GM19395 (cell line): Measurements from ENCODE around the gene PPP1R9A.

Source experiments
- ATAC-seq: cut with Tn5 transposase; IDR thresholded peaks from one replicate; pipeline ENCODE4 v1.9.1; 2021; ENCODE audit warnings: mild to moderate bottlenecking, moderate library complexity; ENCODE audit not compliant: unreplicated experiment

The PPP1R9A gene

DNA sequence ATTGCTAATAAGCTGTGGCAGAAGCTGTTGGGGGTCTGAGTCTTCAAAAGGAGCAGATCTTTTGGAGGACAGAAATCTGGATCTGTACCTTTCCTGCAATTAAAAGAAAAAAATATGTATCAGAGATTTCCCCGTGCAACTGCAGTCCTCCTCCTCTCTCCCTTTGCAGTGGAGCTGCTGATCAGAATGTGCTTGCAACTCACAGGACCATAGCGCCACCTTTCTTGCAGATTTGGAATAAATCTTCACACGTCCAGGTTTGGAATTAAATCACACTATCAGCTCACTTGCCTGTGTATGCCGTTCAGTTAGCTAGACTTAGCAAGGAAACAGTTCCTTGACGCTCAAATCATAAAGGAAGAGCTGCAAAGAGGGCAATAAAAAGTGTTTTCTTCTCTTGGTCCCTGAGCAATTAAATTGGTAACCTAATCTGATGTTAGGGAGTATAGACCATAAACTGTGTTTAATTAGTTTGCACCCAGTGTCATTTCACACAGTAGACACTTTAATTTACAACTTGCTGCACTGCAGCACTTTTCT is 339.5 kb downstream of the PPP1R9A start:
- peak; percentile 68 for ATAC-seq

DNA sequence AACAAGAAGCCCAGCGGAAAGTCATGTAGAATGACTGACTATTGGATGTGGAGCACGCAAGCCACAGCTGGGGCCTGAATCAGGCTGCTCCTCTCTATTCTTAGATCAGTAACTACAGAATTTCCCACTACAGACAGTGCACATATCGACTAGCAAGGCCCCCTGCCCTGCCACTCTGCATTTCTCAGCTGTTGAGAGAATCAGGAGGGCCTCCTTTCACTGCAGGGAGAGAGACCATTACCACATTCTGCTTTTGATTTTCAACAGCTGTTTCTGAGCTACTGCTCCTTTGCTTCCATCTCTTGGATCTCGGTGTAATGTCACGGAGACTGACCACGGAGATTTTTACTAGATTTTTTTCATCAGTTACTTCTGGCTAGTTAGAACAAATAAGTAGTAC is 343.2 kb downstream of the PPP1R9A start:
- no peak for ATAC-seq

DNA sequence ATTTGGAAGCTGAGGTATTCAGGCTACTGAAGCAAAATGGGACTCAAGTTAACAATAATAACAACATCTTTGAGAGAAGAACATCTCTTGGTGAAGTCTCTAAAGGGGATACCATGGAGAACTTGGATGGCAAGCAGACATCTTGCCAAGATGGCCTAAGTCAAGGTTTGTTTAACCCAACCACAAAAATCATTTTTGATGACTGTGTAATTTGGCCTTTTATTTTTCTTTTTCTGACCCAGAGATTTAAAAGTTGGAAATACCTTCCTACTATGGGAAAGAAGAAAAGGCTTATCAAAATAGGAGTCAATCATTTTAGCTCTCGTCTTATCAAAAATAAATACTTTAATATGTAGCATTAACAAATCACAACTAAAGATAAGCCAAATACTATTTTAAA is 344.6 kb downstream of the PPP1R9A start:
- ATAC-seq = no peak

DNA sequence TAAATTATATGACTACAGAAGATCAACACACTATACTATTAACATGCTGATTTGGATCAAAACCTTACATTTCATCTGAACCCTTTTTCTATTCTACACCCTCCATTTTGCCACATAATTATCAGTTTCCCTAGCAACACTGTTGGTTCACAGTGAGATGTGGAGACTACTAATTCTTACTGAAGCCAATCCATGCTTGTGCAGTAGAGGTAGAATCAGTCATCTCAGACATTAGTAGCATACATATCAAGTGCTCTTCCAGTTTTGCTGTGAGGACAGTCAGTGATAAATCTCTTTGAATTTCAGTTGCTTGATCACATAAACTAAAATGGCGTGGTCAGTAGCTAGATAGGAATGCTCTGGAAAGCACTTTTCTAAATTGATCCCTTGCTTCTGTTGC is 346.6 kb downstream of the PPP1R9A start:
- no peak for ATAC-seq

DNA sequence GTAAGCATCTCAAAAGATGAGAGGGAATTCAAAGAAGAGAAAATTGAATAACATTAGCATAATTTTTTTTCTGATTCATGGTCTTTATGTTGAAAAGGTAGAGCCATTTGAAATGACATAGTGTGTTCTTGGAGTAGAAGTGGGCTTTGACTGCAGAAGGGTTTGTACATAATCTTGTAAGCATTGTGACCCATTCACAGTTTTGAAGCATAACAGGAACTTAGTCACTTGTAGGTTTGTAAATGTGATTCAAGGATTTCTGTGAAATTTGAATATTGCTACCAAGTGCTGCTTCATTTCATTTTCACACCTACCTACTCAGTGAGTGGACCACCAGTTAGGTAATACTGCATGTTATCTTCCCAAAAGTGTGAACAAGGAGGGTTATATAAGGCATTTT is 348.3 kb downstream of the PPP1R9A start:
- no peak for ATAC-seq

DNA sequence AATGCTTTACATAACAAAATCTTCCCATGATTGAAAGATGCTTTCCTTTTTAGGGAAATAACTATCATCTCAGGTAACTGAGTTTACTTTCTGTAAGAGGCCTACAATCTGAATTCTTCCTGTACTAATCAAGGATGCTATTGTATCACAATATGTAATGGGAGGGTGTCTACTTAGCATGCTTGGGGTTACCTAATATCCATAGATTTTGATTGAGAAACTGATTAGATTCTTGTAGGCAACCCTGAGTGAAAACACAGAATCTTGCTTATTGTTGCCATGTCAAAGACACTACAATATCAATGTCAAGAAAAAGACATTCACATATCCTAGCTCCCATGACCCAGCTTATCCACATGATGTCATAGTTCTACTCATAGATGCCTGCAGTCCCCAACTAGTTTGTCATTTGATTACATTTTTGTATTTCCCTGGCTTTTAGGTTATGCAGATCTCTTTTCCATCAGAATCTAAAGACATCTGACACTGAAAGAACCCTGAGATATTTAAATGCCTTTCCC is 354.6 kb downstream of the PPP1R9A start:
- ATAC-seq = no peak

DNA sequence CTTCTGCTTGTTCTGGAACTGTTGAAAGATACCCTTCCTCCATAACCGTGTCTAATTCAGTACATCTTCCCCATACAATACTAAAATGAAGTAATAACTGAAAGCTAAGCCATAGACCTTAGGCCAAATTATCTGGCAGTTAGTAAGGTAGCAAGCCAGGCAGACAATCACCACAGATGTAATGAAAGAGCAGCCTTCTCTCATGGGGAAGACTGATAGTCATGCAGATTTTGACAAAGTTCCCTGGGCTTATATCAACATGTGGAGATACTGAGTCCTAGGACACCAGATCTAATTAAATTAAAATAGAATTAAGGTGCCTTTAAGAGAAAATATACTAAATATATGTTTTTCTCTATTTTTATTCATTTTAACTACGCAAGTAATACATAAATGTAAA is 355.5 kb downstream of the PPP1R9A start:
- ATAC-seq = no peak

DNA sequence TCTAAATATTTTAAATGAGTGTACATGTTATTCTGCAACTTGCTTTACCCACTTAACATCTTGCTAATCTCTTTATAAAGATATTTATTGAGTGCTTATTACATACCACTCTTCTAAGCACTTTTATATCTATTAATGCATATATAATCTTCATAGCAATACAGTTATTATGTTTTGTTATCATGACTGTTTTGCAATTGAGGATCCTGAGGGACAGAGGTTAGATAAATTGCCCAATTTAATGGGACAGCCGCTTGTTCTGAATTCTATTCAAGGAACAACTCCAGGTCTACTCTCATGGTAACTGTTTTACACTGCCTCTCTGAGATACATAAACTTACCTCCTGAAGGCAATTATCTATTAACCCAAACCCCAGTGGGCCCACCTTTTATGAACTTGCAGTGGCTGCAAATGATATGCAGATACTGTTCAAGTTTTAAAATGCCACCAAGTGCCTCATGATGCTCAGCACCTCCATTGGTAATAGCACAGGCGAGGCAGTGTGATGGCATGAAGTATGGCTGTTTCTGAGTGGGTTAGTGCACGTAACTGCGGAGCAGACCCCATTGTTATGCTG is 356.5 kb downstream of the PPP1R9A start:
- ATAC-seq = no peak

DNA sequence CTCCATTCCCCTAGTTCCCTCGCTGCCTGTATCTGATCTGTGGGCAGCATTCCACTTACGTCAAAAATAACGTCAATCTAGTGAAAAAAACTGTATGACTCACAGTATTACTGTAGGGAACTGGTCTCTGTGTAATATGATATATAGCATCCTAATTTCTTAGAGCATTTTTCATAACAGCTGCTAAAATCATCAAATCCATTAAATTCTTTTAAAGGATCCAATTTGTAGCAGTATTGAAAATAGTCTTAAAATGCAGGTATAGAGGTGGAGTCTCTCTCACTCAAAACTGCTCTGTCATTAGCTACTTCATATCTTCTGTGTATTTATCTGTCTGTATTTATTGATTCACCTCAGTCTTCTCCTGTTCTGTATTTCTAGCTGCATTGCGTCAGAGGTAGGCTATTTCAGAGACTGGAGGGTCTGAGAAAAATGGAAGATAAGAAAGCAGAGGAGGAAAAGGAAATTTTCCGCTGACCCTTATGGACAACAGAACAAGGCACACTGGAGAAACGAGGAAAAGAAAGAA is 357.0 kb downstream of the PPP1R9A start:
- no peak for ATAC-seq

DNA sequence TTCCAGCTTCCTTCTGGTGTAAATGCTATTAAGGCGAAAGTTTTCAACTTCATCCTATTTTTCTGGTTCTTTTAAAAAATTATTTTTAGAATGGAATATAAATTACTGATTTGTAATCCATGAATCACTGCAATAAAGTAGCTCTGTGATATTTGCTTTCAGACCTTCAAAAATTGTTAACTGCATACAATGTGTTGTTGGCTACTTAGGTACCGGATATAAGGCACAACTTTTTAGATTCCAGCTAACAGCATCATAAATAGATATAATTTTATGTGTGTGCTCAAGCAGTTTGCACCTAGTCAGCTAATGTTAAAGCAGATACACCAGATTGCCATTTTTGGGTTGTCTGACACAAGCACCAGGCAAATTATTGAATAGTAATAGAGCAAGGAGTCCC is 358.2 kb downstream of the PPP1R9A start:
- no peak for ATAC-seq

DNA sequence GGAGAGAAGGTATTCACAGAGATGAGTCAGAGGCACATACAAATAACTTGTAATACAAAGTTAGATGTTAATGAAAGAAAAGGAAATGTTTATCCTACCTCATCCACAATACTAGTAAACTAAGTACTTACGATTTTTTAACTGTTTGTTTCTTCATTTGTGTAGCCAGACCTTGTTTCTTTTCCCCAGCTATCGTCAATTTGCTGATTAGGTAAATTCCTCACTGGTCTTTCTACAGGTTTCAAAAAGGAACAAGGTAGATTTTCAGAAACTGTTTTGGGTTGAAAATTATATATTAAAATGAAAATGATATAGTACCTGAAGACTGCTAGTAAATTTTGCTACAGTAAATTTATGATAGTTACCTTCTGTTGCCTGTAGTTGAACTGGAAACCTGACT is 360.4 kb downstream of the PPP1R9A start:
- no peak for ATAC-seq

DNA sequence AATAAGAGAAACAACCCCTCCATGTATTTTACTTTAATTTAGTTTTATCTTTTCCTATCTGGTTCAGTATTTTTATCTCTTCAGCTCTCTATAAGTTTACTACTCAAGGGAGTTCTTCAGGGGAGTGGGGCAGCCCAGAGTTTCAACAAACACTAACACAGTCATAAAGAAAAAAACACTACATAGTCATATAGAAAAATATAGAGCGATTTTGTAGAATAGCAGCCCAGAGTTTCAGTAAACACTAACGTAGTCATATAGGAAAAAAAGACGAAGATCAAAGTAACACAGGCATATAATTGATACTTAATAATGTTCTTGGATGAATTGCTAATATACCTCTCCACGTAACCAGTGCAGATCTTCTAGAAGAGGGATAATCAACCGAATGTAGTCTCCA is 362.2 kb downstream of the PPP1R9A start:
- ATAC-seq = no peak

DNA sequence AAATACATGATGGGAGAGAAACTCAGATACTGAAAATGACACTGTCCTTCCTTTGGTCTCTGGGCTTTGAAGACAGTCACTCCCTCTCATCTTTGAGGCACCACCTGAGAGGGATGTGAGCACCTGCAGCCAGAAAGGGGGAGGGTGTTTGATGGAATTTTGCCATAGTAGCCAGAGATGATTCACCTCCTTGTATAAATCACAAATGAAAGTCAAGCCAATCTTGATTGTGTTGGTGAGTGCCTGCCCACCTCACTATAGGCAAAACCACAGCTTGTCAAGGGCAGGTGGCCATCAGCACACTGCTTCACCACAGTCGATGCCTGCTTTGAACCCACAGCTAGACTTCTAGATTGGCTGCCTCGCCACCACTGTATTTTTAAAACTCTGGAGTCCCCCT is 368.7 kb downstream of the PPP1R9A start:
- no peak for ATAC-seq

DNA sequence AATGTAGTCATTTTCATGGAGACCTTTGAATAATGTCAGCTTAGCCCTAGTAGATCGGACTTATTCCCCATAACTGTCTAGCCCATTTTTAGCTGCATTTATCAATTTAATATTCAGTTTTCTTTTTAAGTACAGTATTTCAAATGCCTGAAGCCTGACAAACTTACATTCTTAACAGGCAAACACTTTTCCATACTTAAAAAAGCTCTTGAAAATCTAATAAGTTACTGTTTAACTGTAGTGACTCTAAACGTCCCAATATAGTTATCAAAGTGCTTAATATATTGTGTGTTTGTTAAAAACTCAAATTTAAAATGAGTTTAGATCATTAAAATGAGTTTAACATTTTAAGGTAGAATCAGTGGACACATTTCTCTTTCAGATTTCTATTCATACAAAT is 372.0 kb downstream of the PPP1R9A start:
- ATAC-seq = no peak

DNA sequence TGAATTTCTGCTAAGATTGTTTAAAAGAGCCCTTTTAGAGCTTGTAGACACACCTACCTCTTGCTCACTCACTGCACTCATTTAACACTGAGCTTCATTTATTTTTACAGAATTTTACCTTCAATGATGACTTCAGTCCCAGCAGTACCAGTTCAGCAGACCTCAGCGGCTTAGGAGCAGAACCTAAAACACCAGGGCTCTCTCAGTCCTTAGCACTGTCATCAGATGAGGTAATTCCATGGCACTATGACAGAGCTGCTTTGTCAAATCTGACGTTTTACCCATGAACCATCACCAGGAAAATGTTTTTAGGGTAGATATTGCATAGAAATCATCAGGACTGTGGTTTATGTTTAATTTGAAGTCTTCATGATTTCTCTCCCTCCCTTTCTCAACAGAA is 378.7 kb downstream of the PPP1R9A start:
- ATAC-seq = no peak

DNA sequence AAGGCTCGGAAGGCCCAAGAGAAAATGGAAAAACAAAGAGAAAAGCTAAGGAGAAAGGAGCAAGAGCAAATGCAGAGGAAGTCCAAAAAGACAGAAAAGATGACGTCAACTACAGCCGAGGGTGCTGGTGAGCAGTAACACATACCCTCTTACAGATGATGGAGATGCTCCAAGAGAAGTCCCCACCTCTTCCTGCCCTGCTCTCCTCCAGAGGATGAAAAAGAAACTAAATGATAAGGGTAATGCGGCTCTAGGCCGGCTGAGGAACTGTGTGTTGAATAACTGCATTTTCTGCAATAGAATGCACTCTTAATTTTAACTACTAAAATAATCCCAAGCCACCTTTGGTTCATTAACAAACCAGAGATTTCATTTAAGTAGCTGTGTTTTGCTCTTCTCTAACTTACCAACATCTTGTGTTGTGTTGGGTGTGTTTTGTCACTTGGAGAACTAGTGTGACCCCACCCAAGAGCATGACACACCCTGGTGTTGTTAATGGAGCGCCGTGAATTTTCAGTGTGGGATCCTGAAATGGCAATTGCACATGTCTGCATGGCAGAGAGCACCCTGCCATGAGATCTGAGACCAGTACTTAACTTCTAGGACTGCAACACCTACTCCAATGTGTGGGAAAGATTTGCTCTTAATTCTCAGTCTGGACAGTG is 382.9 kb downstream of the PPP1R9A start:
- no peak for ATAC-seq

DNA sequence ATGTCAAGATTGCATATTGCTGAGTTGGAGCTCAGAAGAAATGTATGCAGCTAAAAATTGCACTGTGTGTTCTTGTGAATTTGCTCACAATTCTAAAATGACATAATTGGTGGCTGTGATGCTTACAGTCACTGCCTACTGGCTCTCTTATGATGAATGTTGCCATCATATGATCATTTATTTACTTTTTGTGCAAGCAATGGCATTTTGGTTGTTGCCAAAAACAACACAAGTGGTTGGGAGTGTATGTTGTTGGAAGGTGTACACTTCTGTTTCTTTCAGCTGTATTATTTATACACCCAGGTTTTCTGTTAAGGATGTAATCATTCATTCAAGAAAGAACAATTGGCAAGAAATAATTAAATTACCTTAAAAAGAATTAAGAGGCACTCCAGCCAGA is 388.0 kb downstream of the PPP1R9A start:
- ATAC-seq = no peak

DNA sequence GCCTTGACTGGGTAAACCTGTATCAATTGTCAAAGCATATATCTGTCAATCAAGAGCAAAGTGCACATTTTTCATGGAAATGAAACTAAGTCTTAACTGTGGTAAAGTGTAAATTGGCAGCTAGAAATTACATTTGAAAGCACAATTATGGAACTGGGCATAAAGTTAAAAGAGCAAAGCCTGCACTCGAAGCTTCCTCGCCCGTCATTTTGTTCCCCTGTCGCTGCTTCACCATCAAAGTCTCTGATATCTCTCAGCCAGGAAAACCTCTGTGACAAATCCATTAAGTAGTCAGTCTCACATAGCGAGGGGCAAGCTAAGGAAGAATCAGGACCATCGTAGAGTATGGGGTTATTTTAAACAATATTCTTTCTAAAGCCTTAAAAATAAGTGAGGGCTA is 389.1 kb downstream of the PPP1R9A start:
- no peak for ATAC-seq

DNA sequence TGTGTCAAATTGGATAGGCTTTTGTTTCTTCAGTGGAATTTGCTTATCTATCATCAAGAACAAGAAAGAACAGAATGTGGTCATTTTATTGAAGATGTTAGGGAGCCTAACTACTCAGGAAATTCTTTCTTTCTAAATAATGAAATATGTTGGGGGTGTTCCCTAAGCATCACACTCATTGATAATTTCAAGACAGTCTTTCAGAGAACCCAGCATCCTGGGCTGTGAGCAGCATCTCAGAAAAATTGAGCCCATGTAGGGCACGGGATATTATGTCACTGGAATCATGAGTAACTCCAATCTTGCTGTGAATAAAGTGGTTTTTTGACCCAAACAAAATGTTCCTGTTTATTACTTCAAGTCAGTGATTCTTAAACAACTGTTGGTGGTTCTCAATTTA is 389.6 kb downstream of the PPP1R9A start:
- no peak for ATAC-seq

DNA sequence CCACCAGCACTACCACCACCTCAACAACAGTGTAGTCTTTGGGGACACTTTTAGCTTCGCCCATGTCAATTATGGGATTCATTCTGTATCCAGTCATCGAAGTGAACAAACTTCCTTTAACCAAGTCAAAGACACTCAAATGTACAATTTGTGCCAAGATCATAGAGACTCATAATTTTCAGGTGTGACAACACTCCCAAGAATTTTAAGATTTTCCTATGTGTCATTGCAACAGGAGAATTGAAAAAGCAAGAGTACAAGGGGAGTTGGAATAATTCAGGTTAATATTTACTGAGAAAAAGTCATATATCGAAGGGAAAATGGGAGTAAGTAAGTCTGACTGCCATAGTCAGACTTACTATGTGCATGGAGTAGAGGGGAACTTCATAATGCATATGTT is 390.7 kb downstream of the PPP1R9A start:
- no peak for ATAC-seq

DNA sequence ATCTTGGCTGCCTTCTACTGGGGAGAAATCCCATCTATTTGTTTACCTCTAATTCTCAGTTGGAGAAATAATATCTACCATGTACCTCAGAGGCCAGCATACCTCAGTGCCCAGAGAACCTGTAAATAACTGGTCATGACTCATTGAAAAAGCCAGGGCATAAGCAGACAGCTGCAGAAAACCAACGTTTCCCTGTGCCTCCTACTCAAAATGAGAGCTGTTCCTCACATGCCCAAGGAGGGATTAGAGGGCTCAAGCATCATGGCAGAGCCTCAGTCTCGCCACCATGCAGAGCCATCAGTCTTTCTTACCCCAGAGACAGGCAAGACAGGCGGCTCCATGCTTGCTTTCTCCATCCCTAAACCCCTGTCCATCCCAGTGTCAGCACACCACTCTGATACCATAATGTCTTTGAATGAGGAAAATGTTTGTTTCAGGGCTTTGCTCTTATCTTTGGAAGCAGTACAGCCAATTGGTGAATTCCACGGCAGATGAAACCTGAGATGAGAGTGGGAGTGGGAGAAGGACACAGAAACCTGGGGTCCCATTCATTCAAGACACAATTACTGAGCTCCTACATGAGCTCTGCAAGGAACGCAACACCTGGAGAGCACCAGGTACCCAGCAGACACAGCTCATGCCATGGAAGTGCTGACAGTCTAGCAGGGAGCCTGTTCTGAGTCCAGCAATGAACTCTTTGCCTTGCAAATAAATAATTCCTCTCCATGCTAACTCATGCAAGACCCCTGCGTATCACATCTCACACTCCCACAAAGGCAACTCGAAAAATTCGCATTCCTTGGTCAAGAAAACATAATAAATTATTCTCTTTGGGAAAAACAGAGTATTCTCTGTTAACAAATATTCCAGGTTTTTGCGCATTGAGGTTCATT is 395.9 kb downstream of the PPP1R9A start:
- ATAC-seq = no peak
